Measurements from ENCODE around the gene SCN11A. TPM values are rescaled to one million over a fixed set of nuclear protein-coding genes. Genes with fewer than 3 reads are reported as not detected.

Gene SCN11A
- polyA plus RNA-seq, 2 of the 4 experiments (the other 2 are of a cell fraction): 0.01 TPM; not detected in 1

DNA sequence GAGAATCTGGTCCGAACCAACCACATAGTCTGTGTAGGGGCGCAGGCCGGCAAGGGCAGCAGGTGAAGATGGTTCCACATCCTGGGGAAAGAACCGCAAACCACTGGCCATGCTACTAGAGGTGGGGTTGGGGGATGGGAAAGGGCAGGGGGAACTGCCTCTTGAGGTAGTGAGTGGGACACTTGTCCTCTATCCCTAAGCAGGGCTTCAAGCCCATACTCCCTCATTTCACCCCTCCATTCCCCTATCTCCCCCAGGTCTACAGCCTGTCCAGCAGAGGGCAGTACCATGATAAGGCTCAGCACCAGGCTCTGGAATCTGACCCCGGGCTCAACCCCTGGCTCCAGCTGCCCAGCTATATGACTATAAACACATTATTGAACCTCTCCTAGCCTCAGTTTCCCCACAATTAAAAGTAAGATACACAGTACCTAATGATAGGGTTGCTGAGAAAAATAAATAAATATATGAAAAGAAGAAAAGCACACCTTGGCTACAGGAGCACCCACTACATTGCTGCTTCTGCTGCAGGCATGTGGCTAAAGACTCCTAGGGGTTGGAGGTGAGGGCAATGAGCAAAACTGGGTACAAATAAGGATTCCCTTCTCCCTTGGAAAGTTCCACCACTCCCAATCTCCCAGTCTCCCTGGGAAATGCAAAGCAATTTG lies 49.4 kb upstream of the SCN11A start:
- DNase-seq (ENCODE audit: low read depth in 1 of 2, low spot score in 1 of 2): peak; percentile 57 to 94
- Histone ChIP-seq H3K4me1 (peaks cover 5% of the 10 kb centered on the region; the same call in 2 of the 3 replicates), H3K4me3 (no peak overlapping the region), H3K9me3 (no peaks in the 10 kb centered on the region), H3K4me2 (no peak overlapping the region), H3K27ac (no peak overlapping the region)
- no peak for FAIRE-seq
- TF ChIP-seq, protein P1, sequence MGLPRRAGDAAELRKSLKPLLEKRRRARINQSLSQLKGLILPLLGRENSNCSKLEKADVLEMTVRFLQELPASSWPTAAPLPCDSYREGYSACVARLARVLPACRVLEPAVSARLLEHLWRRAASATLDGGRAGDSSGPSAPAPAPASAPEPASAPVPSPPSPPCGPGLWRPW (IDR thresholded peaks at IDR 0.05): no peak
- TF ChIP-seq HOXB13 (CRISPR knock-in tag; IDR thresholded peaks at IDR 0.05; ENCODE audit: low read depth): no peak
- TF ChIP-seq, protein P2, sequence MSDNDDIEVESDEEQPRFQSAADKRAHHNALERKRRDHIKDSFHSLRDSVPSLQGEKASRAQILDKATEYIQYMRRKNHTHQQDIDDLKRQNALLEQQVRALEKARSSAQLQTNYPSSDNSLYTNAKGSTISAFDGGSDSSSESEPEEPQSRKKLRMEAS (IDR thresholded peaks at IDR 0.05): no peak
- TF ChIP-seq ZFP36 (IDR thresholded peaks at IDR 0.05; ENCODE audit: borderline replicate concordance, partially characterized antibody): no peak
- TF ChIP-seq MYC (IDR thresholded peaks at IDR 0.05; ENCODE audit: borderline replicate concordance, low read length): no peak
- TF ChIP-seq HDAC2 (IDR thresholded peaks at IDR 0.05): no peak
- TF ChIP-seq, protein P3, sequence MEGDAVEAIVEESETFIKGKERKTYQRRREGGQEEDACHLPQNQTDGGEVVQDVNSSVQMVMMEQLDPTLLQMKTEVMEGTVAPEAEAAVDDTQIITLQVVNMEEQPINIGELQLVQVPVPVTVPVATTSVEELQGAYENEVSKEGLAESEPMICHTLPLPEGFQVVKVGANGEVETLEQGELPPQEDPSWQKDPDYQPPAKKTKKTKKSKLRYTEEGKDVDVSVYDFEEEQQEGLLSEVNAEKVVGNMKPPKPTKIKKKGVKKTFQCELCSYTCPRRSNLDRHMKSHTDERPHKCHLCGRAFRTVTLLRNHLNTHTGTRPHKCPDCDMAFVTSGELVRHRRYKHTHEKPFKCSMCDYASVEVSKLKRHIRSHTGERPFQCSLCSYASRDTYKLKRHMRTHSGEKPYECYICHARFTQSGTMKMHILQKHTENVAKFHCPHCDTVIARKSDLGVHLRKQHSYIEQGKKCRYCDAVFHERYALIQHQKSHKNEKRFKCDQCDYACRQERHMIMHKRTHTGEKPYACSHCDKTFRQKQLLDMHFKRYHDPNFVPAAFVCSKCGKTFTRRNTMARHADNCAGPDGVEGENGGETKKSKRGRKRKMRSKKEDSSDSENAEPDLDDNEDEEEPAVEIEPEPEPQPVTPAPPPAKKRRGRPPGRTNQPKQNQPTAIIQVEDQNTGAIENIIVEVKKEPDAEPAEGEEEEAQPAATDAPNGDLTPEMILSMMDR (IDR thresholded peaks at IDR 0.05): peak; percentile 63
- no peak for TF ChIP-seq CBX8 (IDR thresholded peaks at IDR 0.05)
- no peak for TF ChIP-seq ESRRA (IDR thresholded peaks at IDR 0.05; ENCODE audit: borderline replicate concordance, low read length)
- no peak for TF ChIP-seq RARB (CRISPR knock-in tag; IDR thresholded peaks at IDR 0.05)
- no peak for TF ChIP-seq FOSB (CRISPR knock-in tag; IDR thresholded peaks at IDR 0.05)
- TF ChIP-seq RAD21 (conservative IDR thresholded peaks at IDR 0.05 in 1 of 2, IDR thresholded peaks at IDR 0.05 in 1 of 2): peak; percentile 68 to 78
- TF ChIP-seq, protein P4, sequence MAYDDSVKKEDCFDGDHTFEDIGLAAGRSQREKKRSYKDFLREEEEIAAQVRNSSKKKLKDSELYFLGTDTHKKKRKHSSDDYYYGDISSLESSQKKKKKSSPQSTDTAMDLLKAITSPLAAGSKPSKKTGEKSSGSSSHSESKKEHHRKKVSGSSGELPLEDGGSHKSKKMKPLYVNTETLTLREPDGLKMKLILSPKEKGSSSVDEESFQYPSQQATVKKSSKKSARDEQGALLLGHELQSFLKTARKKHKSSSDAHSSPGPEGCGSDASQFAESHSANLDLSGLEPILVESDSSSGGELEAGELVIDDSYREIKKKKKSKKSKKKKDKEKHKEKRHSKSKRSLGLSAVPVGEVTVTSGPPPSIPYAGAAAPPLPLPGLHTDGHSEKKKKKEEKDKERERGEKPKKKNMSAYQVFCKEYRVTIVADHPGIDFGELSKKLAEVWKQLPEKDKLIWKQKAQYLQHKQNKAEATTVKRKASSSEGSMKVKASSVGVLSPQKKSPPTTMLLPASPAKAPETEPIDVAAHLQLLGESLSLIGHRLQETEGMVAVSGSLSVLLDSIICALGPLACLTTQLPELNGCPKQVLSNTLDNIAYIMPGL (CRISPR knock-in tag; IDR thresholded peaks at IDR 0.05; ENCODE audit: borderline replicate concordance): no peak
- TF ChIP-seq FOSL2 (IDR thresholded peaks at IDR 0.05): no peak
- TF ChIP-seq FOSL2 (CRISPR knock-in tag; IDR thresholded peaks at IDR 0.05): no peak
- TF ChIP-seq SMC3 (IDR thresholded peaks at IDR 0.05): peak; percentile 77
- no peak for TF ChIP-seq ZSCAN20 (CRISPR knock-in tag; IDR thresholded peaks at IDR 0.05)
- 0 out of 5 replicates have a peak, but pooled peaks of 1 of the 2 experiments have one; percentile 22 for TF ChIP-seq JUN (IDR thresholded peaks at IDR 0.05)
- no peak for TF ChIP-seq TP53 (CRISPR knock-in tag; IDR thresholded peaks at IDR 0.05)
- 78% methylated on average over 4 of the region's 5 CpGs for WGBS (ENCODE audit: missing lambda C conversion rate)
- peak; percentile 74 to 90 for ATAC-seq
- ChIA-PET POLR2A (no interaction called here), CTCF (interaction anchor here (0.6 to 14.1 kb wide), 12 partner anchors 8 to 189 kb away, joined by 3 to 164 read pairs (median 4); no protein-coding TSS in a partner anchor)

DNA sequence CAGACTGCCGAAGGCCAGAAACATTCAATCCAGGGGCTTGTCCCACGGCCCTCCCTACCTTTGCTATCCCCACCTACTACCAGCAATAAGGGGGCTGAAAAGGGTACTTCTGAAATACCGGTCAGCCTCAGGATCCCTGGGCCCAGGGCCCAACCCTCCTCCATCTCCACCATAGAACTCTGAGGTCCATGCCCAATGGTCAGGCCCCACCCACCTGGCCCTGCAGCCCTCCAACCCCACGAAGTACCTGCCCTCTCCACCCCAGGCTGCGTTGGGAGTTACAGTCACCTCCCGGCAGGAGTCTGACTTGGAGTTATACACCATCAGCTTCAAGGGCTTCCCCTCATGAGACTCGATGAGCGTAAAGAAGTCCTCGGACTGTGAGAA lies 48.7 kb upstream of the SCN11A start:
- FAIRE-seq (no peak), ATAC-seq (no peak), DNase-seq (ENCODE audit: low read depth in 1 of 2, low spot score in 1 of 2) (no peak)
- Histone ChIP-seq H3K9me3 (no peaks in the 10 kb centered on the region), H3K4me2 (no peak overlapping the region), H3K4me1 (no peaks in the 10 kb centered on the region; the same call in 2 of the 3 replicates), H3K4me3 (no peak overlapping the region), H3K27ac (no peak overlapping the region)
- ChIA-PET POLR2A (no interaction called here), CTCF (interaction anchor here (1.0 to 14.1 kb wide), 6 partner anchors 9 to 190 kb away, joined by 3 to 164 read pairs (median 4); no protein-coding TSS in a partner anchor)
- WGBS (ENCODE audit: missing lambda C conversion rate): 93% methylated on average over 9 of the region's 9 CpGs
- TF ChIP-seq, protein P5, sequence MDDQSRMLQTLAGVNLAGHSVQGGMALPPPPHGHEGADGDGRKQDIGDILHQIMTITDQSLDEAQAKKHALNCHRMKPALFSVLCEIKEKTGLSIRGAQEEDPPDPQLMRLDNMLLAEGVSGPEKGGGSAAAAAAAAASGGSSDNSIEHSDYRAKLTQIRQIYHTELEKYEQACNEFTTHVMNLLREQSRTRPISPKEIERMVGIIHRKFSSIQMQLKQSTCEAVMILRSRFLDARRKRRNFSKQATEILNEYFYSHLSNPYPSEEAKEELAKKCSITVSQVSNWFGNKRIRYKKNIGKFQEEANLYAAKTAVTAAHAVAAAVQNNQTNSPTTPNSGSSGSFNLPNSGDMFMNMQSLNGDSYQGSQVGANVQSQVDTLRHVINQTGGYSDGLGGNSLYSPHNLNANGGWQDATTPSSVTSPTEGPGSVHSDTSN (IDR thresholded peaks at IDR 0.05): no peak
- TF ChIP-seq HDAC2 (IDR thresholded peaks at IDR 0.05) (no peak), TP53 (CRISPR knock-in tag; IDR thresholded peaks at IDR 0.05) (no peak), JUN (IDR thresholded peaks at IDR 0.05) (no peak)
- TF ChIP-seq, protein P6, sequence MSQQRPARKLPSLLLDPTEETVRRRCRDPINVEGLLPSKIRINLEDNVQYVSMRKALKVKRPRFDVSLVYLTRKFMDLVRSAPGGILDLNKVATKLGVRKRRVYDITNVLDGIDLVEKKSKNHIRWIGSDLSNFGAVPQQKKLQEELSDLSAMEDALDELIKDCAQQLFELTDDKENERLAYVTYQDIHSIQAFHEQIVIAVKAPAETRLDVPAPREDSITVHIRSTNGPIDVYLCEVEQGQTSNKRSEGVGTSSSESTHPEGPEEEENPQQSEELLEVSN (IDR thresholded peaks at IDR 0.05; ENCODE audit: borderline replicate concordance, low read depth): no peak

Data from A549 (cell line).